Occipital lobe (tissue), 2 donors: ENCODE results near the gene EVC. TPM values are rescaled to one million over a fixed set of nuclear protein-coding genes. Genes with fewer than 3 reads are reported as not detected.

Experiments used
- DNase-seq: peaks from one replicate; lab custom pipeline; 2025; lab: John Stamatoyannopoulos, UW
- total RNA-seq: library from RNA; depleted of rRNA; stranded (reverse); fragments of >200 nt; gene quantifications from one replicate; pipeline ENCODE4 v1.2.3, GENCODE V29; 2014

The EVC gene
- total RNA-seq, 1 donor from 2014 or later = 5.1 TPM

DNA sequence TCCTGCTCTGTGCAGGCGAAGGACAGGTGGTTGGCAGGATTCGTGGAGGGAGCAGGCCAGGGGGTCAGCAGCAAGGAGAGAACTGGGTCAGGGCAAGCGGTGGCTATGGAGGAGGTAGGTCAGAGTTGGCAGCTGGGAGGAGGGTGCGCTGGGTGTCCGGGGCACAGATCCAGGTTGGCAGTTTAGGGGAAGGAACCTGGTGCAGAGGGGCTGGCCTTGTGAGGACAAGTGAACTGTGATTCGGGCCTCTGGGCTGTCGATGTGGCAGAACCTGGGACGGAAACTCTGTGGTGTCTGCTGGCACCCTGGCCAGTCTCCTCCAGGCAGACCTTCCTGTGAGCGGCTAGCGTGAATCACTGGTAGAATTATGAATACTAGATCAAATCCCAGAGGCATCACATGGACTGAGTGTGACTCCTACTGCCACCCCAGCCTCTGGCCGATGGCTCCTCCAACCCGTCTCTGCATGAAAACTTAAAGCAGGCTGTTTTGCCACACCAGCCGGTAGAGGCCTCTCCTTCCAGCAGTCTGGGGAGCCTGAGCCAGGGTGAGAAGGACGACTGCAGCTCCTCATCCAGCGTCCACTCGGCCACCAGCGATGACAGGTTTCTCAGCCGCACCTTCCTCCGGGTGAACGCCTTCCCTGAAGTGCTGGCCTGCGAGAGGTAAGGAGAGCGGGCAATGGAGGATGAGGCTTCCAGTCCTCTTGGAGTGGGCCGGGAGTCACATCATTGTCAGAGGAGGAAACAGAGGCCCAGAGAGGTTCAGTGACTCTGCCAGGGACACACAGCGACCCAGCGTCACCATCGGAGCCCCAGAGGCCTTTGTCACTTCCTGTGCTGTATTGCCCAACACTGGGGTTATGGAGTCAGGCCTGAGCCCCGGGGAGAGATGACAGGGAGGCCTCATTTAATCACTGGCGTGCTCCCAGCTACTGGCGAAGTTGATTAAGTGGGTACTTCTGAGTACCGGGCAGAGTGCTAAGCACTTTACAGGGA, 20.3 kb downstream of the EVC start:
- no peak for DNase-seq

DNA sequence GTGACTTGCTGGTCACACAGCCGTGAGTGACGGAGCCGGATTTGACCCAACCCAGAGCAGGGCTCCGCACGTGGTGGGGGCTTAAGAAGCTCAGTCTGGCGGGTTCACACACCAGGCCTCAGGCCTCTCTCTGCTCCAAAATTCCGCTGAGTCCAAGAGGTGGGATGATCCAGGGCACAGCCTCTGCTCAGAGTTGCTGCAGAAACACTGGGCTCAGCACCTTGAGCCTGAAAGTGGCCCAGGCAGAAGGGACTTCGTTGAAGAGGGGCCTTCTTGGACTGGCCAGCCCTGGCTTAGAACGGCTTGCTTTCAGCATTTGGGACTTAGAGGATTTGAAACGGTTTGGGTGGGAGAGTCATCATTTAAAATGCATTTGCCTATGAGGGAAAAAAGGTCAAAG, 21.2 kb downstream of the EVC start:
- DNase-seq = no peak

DNA sequence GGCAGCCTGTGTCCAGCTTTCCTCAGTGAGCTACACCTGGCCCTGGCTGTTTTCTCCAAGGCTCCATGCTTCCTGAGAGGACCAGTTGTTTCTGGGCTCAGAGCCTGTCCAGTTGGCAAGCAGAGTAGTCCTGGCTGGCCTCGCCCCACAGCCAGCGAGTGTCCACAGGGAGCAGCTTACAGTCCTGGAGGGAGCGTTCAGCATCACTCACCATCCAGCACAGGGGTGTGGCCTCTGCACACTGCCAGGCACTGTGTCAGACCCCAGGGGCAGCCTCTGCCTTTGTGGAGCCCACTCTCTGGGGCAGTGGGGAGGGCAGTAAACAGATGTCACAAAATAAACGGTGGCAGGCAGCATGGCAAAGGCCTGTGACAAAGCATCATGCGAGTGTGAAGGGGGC, 23.9 kb downstream of the EVC start:
- no peak for DNase-seq

DNA sequence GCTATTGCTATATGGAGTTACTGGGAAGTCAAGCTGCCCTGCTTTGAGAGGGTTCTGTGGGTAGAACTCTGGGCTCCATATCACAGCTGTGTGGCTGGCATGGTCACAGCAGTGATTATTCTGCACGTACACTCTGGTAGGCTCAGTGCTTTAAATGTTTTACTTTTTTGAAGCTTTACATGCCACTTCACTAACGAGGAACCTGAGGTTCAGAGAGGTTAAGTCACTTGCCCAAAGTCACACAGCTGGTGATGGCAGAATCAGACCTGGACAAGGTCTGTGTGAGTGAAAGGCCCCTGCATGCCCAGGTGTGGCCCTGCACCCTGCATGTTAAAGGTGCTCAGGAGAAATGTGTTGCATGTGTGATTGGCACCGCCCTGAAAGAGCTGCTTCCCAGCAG, 24.5 kb downstream of the EVC start:
- no peak for DNase-seq

DNA sequence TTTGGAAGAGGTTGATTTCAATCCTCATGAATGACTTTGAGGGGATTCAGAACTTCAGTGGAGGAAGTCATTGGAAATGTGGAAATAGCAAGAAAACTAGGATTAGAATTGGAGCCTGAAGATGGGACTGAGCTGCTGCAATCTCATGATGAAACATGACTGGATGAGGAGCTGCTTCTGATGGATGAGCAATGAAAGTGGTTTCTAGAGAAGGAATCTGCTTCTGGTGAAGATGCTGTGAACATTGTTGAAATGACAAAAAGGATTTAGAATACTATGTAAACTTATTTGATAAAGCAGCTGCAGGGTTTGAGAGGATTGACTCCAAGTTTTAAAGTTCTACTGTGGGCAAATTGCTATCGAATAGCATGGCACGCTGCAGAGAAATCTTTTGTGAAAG, 27.1 kb downstream of the EVC start:
- DNase-seq = no peak

DNA sequence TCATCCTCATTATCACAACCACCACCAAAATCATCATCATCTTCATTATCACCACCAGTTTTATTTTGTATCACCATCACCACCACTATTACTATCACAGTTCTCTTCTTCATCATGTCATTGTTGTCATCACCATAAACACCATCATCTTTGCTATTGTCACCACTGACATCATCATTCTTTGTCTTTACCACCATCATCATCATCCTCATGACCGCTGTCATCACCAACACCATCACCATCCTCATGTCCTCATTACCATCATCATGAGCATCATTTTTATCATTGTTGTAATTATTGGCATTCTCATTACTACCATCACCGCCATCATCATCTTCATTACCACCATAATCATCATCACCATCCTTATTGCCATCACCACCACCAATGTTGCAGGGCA, 31.4 kb downstream of the EVC start:
- no peak for DNase-seq

DNA sequence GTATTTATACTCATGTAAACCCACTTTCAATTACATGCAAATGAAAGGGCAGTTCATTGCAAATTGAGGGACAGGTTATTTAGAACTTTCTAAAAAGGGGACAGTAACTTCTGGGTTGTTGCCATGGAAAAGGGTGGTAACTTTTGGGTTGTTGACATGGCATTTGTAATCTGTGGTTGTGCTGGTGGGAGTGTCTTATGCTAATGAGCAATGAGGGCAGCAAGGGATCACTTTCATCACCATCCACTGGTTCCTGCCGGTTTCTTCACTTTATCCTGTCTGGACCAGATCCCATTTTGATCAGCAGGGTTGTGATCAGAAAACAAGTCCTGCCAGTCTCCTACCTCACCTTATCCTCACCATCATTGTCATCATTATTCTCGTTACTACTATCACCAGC, 32.0 kb downstream of the EVC start:
- DNase-seq = no peak

DNA sequence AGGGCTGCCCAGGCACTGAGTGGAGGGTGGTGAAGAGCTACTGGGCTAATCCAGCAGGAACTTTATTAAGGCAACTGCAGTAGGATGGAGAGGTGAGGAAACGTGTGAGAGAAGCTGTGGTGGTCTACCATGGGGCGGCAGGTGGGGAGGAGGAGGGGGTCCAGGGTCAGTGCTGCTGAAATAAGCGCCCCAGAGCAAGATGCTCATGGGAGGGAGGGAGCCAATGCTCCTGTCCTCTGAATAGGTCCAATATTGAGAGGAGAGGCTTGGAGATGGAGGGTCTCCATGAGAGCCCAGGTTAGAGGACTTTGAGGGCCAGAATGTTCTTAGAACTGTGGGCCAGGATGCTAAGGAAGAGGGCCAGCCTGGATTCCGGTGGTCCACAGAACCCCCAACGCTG, 35.2 kb downstream of the EVC start:
- DNase-seq = no peak

DNA sequence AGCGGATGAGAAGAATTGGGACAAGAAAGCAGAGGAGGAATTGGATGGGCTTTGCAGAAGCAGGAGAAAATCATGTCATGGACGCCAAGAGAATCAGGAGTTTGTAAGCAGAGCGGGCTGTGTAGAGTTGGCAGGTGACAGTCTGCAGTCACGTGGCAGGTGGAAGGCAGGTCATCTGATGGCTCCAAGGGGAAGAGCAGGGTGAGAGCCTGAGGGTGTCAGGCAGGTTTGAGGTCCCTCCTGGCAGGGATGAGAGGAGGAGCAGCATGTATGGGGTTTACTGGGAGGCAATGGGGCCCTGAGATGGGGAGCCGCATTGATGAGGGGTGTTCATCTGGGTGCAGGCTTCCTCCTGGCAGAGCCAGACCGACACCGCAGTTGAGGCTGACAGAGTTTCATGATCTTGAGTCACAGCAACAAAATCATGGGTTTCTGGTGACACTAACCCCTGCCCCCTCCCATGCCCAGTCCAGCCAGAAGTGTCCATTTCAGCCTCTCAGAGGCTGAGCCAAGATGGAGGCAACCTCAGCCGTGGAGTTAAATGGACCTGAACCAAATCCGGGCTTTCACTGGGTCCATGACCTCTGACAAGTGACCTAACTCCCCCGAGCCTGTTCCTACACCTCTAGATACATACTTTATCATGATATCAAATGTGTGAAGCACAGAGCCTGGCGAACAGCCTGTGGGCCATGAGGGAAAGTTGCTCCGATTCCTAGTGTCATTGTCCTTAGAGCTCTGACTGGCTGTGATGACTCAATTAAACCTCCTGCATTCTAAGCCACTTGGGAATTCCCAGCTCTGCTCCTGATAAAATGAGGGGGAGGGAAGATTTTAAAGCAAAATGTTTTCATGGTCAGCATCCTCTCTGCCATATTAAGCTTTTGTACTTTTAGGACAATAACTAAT, 36.1 kb downstream of the EVC start:
- DNase-seq = no peak

DNA sequence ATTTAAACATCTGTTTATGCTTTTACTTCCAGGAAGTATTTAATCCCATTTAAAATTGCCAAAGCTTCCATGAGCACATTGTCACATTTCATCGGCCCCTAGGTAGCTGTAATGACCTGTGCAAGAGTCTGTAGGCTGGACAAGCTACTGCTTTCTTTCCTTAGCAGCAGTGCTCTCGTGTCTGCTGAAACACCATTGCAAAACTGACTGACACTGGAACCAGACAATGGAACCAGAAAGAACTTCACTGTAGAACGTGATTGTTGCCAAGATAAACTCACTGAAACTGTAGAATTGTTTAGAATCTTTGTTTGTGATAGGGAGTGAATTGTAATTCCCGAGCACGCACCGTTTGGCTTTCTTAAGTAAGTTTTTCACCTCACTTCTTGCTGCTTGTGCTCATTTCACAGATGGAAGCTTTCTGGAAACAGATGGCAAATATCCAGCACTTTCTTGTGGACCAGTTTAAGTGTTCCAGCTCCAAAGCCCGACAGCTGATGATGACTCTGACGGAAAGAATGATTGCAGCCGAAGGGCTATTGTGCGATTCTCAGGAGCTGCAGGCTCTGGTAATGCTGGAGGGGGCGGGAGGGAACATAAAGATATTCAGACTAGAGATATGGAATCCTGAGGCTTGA, 36.9 kb downstream of the EVC start:
- no peak for DNase-seq

DNA sequence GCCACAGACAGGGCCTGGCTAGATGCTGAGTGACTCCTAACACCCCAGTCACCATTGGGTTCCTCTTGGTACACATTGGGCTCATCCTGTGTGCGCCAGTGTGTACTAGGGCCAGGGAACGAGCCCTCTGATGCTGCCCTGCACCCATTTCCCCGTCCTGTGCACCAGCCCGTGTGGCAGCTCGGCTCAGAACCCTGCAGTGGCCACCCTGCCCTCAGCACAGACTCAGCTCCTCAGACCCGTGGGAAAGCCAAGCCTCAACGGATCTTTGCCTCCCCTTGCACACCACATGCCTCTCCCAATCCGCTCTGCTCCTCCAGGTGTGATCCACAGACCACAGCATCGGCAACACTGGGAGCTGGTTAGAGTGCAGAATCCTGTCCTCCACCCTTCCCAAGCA, 38.6 kb downstream of the EVC start:
- DNase-seq = no peak

DNA sequence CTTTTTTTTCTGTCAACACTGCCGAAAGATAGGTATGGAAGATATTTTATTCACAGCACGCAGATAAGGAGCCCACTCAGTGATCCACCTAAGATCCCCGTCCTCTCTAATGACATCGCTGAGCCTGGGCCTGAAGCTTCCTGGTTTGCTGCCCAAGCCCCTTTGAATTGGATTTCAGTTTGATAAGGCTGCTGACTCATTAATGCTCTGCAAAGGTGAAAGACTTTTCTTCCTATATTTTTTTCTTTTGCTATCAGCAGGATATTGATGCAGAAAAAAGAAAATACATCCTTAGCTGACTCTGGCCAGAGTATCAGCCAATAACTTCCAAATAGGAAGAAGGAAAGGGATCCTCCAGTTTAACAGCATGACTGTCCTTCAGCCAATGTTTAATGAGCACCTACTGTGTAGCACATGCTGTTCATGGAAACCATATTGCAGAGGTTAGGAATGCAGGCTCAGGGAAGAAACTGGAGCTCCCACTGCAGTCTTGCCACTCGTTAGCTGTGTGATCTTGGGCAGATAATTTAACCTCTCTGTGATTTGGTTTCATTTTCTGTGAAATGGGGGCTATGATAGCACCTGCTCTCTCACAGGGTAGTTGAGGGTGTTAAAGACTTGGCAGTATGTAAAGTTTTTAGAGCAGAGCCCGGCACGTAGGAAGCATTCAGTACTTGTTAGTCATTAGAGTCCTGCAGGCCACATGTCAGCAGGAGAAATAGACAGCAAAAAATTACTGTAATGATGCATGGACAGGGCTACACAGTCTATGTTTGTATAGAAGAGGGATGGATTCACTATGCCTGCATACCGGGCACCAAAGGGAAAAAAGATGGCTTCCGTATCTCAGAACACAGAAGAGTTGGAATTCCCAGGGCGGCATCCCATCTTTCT, 39.3 kb downstream of the EVC start:
- no peak for DNase-seq

DNA sequence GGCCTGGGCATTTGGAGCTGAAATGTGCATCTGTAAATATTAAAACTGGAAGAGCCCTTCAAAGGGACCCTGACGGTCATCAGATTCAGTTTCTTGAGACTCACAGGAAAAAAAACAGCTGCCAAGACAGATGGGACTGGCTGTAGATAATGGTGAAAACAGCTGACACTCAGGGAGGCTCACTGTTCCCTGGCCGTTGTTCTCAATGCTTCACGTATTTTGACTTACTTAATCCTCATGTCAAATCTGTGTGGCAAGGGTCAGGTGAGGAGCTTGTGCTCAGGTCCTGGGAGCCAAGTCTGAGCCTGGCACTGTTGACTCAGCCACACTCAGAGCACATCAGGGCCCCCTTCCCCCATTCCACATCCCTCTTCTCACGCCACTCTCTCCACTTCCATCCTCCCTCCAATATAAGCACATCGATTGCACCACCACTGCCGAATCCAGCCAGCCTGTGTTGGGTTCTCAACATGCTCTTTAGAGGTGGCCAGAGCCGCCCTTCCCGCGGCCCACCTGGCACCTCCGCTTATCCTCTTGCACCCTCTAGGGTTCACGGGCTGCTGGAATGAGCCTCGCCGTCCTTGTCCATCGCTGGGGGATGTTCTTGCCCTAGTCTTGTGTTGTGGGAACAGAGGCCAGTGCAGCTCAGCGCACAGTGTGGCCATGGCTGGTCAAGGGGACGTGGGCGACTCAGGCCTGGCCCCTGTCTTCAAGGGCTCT, 40.1 kb downstream of the EVC start:
- no peak for DNase-seq

DNA sequence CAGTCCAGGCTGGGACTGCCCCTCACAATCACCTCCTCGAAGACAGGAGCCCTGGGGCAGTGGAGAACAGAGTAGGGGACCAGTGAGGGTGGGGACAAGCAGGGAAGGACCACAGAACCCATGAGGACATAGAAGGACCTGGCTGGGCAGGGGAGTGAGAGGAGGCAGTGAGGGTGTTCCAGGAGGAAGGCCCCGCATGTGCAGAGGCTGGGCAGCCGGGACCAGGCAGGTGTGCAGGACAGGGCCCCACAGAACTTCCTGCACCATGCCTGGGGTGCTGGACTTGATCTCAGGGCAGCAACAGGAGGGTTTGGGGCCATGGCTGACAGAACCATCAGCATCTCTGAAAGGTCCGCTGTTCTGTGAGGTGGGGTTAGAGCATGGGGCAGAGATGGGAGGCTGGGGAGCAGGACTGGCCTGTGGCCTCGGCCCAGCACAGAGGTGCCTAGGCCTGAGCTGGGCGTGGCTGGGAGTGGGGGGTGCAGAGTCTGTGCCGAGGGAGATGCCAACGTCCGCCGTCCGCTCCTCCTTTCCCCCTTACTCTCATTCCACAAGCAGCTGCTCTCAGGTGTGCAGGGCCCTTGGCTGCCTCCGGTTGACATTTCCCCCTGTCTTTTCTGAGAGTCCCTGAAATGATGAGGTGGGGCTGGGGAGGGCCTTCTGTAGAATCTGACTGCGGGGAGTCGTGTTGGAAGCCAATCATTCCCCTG, 40.8 kb downstream of the EVC start:
- DNase-seq = no peak

DNA sequence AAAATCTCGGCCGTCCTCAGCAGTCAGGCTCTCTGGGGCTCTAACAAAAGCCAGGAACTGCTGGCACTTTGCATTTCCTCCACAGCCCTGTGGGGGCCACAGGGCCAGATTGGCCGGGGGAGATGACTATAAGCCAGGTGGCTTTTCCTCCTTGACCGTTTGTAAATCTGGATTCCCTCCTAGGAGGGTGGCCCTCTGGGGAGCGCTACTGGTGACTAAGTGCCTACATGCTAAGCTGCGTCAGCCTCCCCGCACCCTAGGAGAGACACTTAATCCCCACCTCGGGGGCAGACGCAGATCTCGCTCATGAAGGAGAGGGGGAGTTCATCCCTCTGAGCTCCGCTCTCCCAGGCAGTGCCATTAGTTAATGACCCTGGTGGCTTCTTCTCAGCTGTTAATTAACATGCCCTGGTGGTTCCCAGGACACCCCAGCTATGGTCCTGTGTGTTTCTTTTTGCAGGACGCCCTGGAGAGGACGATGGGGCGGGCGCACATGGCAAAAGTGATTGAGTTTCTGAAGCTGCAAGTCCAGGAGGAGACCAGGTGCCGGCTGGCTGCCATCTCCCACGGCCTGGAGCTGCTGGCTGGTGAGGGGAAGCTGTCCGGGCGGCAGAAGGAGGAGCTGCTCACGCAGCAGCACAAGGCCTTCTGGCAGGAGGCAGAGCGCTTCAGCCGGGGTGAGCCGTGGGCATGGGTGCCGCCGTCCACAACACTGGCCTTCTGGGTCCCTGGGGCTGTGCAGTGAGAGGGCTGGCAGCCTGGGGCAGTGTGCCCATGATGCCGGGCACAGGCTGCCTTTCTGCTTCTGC, 41.6 kb downstream of the EVC start:
- no peak for DNase-seq

DNA sequence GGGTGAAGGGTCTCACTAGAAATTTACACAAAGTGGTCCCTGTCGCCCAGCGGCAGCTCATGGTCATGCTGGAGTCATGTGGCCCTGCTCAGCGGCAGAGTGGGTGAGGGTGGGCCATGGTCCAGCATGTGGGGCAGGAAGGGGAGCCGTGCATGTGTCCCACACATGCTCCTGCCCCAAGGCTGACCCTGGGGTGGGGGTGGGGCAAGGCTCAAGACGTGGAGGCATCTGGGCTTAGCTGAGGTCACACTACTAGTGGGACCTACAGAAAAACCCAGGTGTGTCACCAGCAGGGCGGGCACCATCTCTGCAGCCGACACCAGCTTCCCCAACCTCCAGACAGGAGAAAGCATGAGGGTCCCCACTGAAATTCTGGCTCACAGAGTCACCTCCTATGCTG, 42.4 kb downstream of the EVC start:
- DNase-seq = no peak

DNA sequence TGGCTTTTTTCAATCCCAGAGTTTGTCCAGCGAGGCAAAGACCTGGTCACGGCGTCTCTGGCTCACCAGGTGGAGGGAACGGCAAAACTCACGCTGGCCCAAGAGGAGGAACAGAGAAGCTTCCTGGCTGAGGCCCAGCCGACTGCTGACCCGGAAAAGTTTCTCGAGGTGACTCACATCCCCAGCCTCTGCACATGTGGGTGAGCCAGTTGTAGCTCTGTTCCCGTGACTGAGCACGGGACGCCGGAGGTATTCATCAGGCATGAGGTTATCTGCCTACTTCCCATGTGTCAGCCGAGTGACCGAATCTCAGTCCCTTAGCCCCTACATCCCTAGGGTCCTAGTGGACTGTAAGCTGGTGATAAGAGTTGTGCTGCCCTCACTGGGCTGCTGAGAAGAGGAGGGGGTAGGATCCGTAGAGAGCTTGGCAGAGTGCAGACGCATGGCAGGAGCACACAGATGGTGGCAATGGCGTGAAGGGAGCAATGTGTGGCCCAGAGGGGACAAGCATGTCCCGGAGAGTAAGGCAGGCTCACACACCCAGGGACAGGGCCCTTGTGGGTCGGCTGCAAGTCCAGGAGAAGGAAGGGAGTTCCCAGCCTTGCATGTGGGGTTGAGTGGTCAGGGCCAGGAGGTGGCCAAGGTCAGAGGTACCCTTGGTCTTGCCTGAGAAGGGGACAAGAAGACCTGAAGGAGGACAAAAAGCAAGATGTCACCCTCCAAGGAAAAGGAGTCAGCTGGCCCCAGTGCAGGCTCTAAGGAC, 42.9 kb downstream of the EVC start:
- no peak for DNase-seq

DNA sequence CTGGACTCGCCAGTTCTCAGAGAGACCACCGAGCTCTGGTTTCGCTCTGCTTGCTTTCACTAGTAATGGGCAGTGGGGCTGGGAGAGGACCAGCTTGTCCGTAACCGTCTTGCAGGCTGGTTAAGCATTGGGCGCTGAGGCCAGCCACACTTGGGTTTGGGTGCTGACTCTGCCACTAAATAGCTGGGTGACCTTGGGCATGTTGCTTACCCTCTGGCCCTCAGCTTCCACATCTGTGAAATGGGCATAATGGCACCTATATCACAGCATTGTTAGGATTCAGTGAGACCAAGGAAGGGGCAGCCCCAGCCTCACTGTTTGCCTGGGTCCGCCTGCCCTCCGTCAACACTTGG, 43.5 kb downstream of the EVC start:
- no peak for DNase-seq
